Femur (tissue), 1 donor: ENCODE measurements around the gene ZNF354B.
A peak's percentile ranks its signal among the peaks of the same experiment; 100 is the strongest.

Experiments
- DNase-seq: peaks from one replicate; pipeline ENCODE4 v3.0.0-alpha.2; 2017

Gene ZNF354B

DNA sequence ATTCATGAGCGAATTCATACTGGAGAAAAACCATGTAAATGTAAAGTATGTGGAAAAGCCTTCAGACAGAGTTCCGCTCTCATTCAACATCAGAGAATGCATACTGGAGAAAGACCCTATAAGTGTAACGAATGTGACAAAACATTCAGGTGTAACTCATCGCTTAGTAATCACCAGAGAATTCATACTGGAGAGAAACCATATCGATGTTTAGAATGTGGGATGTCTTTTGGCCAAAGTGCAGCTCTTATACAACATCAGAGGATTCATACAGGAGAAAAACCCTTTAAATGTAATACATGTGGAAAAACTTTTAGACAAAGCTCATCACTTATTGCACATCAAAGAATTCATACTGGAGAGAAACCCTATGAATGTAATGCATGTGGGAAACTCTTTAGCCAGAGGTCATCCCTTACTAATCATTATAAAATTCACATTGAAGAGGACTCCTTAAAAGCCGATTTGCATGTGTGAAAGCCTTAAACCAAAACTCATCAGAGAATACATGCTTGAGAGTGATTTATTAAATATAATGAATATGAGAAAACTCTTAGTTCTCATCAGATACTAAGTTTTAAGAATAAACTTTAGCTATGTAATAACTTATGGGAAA lies 24.2 kb downstream of the ZNF354B start:
- DNase-seq, result no peak

DNA sequence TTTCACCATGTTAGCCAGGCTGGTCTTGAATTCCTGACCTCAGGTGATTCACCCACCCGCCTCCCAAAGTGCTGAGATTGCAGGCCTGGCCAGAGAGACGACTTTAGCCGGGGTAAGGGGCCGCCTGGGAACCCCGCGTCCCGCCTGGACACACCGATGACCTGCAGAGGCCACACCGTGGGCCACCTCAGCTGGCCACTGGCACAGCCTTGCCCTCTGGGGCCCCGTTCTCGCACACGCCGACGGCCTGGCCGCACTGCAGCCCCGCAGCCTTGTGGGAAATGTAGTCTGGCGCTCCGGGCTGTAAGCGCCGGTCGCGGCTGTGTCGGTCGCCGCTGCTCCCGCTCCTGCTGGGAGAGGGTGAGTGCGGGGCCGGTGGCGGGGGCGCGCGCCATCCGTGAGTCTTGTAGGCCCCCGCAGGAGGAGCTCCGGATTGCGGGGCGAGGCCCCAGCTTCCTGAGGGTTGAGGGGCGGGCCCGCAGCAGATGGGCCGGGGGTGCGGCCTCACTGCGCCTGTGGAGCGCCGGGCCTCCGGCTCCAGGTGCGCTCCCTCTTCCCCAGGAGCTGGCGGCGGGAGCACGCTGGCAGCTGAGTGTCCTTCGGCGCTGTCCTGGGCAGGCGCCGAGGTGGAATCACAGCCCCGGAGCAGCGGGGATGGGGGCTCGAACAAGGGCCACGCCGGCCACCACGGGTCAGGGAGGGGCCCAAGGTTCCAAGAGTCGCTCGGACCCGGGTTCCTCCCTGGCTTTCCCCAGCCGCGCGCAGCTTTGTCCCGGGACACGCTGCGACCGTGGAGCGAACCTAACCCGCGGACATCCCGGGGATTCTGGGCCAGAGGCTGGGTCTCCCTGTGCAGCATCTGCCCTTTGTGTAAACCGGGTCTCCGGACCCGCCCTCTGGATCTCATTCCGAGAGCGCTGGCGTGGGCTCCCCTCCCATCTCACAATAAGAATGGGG lies 36.1 kb downstream of the ZNF354B start, which contains the start of gene ZFP2:
Gene ZFP2, plus strand, starts transcription at position 299 of the 957 bp plus-strand sequence. CDS start 35,401 bp downstream, outside the sequence.
- peak; percentile 78 for DNase-seq

DNA sequence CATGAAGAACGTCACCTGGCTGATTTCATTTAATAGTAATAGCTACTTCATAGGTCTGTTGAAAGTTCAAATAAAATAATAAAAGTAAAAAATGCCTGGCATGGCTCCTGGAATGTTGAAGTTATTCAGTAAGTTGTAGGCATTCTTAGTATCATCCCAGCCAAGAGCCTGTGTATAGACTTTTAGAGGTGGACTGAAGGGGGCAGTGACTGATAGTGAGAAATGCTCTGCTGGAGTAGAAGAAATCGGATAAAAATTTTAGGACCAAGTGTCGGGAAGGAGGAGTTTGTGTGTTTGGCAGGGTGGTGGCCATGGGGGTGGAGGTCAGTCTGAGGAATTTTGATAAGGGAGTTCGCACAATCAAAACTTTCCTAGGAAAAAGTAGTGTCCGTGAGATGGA lies 39.5 kb downstream of the ZNF354B start:
- no peak for DNase-seq

DNA sequence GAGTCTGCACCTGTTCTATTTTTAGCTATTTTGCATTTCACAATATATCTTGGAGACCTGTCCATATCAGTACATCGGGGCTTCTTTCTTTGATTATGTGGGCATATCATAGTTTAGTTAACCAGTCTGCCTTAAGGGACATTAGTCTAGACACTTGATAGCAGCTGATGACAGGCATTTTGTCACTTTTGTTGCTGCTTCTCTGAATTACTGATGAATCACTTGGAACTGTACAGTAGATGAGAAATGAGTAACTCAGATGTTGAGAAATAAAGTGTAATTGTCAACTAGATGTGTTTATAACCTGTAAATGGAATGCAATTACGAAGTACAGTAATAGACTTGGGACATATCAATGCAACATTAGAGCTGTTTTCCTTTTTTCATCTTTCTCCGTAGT lies 43.1 kb downstream of the ZNF354B start:
- DNase-seq, result no peak

DNA sequence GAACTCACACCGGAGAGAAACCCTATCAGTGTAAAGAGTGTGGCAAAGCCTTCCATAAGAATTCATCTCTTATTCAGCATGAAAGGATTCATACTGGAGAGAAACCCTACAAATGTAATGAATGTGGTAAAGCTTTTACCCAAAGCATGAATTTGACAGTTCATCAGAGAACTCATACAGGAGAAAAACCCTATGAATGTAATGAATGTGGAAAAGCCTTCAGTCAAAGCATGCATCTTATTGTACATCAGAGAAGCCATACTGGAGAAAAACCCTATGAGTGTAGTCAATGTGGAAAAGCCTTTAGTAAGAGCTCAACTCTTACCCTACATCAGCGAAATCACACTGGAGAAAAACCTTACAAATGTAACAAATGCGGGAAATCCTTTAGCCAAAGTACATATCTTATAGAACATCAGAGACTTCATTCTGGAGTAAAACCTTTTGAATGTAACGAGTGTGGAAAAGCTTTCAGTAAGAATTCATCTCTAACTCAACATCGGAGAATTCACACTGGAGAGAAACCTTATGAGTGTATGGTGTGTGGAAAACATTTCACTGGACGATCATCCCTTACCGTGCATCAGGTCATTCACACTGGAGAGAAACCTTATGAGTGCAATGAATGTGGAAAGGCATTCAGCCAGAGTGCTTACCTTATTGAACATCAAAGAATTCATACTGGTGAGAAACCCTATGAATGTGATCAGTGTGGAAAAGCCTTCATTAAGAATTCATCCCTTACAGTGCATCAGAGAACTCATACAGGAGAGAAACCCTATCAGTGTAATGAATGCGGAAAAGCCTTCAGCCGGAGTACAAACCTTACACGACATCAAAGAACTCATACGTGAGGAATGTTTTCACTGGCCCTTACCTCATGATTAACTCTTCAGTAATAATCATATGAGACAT lies 72.3 kb downstream of the ZNF354B start:
- no peak for DNase-seq
